Occipital lobe (tissue), 2 donors: ENCODE results near the gene NEURL1. TPM values are rescaled to one million over a fixed set of nuclear protein-coding genes. Genes with fewer than 3 reads are reported as not detected.

Experiments used
- DNase-seq: peaks from one replicate; lab custom pipeline; 2025; lab: John Stamatoyannopoulos, UW
- total RNA-seq: library from RNA; depleted of rRNA; stranded (reverse); fragments of >200 nt; gene quantifications from one replicate; pipeline ENCODE4 v1.2.3, GENCODE V29; 2014

NEURL1 gene
- total RNA-seq, 1 donor from 2014 or later: 25.1 TPM

DNA sequence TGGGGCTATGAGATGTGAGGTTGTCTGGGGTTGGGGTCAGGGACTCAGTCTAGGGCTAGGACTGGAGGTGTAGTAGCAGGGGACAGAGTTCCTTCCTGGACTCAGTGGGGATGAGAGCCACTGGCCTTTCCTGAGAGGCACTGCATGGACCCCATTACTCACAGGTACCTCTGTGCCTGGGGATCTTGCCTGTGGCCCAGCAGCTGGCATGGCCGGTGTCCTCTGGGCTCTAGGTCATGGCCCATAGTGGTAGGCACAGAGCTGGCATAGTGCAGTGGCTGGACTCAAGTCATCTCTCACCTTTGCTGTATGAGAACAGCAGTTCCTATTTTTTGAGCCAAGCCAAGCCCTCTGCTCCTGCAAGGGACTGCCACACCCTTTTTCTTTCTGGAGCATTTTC lies 51.9 kb downstream of the NEURL1 start:
- no peak for DNase-seq

DNA sequence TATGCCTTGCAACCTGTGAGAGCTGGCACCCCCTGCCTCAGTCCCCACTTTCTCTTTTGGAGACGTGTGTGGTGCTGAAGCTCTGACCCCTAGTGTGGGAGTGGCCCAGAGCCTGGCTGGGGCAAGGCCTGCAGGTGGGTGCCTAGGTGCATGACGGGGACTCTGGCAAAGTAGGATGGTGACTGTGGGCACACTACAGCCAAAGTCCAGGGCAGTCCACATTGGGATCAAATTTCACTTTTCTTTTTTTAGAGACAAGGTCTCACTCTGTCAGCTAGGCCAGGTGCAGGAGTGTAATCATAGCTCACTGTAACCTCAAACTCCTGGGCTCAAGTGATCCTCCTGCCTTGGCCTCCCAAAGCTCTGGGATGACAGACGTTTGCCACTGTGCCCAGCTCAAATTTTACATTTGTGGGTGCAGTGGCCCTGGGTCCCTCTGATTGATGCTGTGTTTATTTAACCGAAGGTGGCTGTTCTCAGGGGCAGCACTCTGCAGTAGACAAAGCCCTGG lies 52.3 kb downstream of the NEURL1 start:
- no peak for DNase-seq

DNA sequence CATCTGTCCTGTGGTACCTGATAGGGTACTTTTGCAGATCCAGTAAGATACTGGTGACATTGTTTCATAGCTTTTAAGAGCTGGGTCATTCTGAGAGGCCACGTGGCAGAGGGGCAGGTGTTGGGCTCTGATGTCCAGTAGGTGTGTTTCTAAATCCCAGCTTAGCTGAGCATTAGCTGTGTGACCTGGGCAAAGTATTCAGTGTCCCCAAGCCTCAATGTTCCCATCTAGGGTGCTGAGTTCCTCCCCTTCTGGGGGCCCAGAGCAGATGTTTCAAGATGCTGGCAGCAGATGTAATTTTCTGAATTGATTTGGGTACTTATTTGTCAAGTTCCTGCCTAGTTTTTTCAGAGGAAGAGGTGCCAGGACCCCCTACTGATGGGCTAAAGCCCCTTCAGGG lies 52.9 kb downstream of the NEURL1 start:
- DNase-seq: no peak

DNA sequence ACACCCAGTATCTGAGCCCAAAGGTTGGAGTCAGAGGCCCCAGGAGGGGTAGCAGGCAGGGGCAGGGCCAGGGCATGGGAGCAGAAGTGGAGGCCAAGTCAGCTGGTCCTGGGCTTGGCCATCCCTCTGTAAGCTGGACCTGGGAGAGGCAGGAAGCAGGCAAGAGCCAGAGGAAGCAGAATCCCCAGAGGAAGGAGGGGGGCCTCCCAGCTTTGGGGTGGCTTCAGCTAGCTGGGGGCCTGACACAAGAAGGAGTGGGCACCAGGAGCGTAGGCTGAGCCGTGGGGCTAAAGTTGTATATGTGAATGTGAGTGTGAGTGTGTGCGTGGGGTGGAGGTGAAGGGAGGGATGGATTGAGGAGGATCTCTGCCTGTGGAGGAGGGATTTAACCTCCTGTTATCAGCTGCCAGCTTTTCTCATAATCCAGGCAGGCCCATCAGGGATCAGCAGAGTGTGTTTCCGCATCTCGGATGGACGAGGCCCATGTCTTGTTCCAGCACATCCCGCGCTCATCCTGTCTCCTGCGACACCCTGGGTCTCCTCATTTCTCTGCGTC lies 54.0 kb downstream of the NEURL1 start:
- DNase-seq: no peak

DNA sequence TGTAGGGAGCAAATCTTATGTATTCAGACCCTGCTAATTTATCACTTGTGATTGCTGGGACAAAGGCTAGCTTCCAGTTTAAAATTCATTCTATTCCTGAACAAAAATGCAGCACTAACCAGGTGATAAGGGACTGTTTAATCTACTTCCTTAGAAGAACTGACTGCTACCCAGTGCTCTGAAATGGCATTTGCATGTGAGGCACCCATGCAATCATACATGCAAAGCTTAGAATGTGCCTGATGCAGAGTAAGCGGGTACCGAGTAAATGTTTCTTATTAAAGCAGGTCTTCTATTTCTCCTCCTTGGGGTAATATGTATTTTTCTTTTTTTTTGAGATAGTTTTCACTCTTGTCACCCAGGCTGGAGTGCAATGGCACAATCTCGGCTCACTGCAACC lies 54.5 kb downstream of the NEURL1 start:
- DNase-seq: no peak

DNA sequence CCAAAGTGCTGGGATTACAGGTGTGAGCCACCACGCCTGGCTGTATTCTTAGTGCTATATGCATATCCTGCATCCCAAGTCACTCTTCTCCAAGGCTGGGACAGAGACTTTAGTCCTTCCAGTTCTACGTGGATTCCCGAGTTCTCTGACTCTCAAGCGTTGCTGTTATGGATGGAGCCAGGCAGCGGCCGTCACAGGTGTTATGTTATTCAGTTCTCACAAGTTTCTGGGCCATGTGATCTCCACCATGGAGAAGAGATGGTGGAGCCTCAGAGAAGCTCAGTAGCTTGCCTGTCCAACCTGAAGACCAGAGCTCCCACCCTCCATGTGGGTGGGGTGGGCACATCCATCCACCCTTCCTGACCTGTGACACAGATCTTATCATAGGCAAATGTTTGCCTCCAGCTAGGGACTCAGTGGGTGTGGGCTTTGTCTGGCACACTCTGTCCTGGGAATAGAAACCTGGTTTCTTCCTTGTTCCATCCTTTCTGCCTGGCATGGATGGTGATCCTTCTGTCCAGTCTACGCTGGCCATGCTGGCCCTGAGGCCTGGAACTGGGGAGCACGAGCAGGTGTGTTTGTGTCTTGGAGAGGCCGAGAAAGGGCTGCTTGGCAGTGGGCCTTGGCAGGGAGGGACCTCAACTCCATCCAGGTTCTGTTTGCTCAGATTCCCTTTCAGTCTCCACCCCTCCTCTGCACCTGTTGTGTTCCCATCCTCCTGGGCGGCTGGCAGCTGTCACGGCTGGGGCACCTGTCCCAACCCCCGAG lies 55.3 kb downstream of the NEURL1 start:
- no peak for DNase-seq

DNA sequence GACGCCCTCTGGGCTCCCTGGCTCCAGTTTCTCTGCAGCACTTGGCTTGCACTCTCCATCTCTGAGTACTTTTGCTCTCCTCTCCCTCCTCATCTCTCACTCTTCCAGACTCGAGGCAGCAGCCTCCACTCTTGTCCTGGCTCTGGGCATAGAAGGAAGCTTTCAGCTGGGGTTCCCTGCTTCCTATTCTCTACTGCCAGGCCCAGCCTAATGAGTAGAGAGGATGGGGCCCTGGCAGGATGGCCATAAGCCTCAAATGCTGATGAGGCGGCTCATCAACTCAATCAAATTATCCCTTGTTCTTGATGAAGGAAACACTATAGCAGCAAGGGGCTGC lies 55.8 kb downstream of the NEURL1 start:
- DNase-seq: no peak

DNA sequence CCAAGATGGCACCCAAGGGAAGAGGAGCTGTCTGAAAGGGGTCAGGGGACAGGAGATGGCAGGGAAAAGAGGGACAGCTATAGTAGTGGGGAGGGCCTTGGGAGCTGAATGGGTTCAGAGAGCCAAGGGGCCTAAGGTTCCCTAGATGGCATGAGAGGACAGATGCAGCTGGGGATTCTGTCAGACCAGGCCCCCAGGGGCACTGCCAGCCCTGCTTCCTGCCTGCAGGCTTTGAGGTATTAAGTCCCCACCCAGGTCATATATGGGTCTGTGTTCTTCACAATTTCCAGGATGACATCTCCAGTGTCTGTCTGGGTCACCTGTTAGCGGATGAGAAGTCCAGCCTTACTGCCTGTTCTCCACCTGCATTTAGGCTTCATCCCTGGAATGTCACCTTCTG lies 56.7 kb downstream of the NEURL1 start:
- DNase-seq: no peak

DNA sequence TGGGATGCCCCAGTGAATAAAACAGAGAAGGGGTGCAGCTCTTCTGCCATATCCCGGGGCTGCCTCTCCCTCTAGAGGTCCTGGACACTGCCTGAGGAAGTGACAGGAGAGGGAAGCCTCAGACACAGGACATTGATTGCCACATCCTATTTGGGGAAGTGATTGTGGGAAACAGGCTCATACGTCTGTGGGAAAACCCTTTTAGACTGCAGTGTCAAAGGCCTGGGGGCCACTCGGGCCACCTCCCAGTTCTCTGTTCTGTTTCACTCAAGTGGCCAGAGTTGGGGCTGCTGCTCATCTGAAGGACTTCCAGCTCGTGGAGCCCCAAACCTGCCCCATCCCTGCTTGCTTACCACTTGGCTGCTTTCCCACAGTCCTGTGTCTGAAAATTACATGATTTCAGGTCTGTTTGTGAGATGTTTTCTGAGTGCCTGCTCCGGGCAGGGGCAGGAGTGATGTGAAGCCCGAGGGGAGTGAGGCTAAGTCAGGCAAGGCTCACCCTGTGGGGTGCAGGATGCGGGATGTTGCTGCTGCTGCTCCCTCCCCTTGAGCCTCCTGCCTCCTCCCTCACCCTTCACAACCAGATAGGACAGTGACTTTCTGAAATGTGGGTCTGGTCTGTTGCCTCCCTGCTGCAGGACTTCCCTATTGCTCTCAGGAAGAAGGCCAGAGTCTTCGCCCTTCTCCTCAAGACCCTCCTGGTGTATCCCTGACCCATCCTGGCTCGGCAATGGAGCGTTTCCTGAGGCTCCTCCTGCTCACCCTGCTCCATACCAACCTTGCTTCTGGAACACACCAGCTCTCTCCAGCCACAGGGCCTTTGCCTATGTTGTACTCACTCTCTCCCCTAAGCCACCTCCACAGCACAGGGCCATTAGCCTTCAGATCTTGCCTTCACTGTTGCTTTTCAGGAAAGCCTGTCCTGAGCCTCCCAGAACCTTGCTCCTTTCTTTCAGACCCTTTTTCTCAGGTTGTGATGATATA lies 58.4 kb downstream of the NEURL1 start:
- DNase-seq: no peak

DNA sequence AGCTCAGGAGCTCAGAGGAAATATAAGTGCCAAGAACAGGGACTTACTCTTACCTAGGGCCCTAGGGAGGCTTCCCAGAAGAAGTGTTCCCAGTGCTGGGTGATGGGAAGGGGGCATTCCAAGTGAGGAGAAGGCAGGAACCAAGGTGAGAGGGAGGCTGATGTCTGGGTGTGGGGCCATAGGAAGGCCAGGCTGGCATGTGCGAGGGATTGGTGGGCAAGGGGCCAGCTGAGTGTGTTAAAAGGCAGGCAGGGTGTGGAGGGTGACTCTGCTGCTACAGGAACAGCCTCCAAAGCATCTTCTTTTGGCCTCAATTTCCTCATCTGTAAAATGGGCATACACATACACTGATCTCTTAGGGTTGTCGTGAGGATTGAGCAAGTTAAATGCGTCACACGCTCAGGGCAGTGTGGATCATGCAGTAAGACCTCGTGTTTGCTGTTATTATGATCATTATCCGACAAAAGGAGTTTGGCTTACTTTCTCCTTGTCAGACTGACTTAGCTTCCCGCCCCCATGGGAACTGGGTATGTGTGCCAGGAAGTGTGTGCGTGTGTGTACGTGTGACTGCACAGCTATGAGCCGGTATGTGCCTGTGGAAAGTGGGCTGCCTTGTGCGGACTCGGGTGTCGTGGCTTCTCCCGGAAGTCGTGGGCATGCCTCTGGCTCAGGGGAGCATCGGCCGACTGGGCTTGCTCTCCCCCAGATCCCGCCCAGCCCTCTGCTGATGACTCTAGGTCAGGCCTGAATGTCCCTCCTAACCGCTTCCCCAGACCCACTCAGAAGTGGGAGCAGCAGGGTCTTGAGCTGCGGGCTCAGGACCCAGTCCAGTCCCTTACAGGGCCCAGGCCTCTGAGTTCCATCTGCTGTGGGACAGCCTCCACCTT lies 59.6 kb downstream of the NEURL1 start:
- DNase-seq: no peak

DNA sequence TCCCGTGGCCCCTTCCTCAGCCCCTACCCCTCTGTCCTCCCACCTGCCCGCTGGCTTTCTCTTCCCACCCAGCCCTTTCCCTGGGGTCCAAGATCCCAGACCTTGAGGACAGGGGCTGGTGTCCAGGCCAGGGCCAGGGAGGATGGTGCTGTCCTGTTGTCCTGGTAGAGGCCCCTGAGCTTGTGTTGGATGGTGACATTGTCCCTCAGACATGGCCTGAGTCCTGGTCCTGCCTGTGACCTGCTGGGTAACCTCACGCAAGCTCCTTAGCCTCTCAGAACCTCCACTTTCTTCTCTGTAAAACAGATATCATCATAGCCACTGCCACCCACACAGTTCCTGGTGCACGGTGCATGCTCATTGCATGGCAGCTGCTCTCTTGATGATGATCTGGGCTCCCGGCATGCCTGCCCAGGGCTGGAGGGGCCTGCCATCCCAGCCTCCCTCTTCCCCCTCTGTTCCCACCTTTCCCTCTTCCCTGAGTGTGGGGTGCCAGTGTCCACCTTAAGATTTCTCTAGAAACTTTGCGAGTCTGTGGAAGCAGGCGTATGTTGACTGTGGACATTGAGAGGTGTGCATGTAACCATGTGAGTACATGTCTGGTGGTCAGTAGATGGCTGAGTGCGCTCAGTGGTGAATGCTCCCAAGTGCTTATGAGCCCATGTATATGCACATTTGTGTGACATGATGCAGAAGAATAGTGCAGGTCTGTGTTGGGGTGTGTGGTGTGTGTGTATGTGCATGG lies 60.4 kb downstream of the NEURL1 start:
- no peak for DNase-seq

DNA sequence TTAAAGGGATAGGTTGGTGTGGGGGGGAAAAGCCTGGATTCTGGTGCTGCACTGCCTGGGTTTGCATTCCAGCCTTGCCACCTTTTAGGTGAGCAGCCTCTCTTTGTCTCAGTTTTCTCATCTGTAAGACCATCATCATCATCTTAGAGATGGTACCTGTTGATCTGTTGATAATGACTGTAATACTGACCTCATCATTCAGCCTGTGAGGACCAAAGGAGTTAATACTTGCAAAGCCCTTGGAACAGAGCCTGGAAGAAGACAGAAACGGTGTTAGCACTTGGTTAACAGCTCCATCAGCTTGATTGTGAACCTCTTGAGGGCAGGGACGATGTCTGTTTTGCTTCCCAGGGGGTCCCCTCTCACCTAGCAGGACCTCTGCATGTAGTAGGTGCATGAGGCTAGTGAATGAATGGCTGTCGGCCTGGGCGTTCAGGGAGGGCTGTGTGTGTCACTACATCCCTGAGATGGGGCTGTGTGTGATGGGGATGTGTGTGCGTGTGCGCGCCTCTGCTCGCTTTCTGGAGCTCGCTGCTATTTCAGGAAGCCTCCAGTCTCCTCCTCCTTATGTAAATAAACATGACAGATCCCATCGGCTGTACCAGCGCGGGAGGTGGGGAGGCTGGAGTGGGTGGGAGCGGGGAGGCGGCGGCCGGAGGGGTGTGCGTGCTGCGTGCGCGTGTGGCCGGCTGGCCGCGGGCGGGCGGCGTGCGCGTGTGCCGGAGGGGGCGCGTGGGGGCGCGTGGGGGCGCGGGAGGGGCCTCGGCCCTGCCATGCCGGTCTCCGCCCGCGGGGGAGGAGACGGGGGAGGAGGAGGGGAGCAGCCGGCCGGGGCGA lies 61.2 kb downstream of the NEURL1 start:
- DNase-seq: peak; percentile 72

DNA sequence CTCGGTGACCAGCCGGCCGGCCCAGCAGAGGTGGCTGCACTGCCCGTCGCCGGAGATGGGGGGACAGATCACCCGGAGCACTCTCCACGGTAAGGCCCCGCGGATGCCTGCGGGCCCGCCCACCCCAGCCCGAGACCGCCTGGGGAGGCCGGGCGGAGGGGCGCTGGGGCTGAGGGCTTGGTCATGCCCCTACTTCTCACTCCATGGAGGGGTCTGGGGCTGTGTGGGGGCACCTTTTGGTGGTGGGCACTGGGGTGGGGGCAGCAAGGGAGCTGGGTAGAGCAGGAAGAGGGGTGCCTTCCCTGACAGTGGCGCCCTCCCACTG lies 61.8 kb downstream of the NEURL1 start:
- DNase-seq: no peak

DNA sequence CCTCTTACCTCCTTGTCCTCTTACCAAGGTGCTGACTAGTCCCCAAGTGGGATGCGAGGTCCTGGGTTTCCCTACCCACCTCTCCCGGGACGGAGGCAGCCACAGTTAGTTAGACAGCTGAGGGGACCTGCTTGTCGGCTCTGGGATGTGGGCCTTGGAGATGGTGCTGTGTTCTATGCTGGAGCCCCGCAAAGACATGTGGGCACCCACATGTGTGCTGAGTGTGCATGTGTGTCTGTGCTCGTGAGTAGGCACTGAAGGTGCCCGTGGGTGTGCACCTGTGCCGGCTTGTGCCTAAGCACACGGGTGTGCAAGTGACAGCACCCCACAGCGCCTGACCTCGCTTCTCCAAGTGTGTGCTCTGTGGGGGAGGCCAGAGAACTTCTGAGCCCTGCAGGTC lies 62.2 kb downstream of the NEURL1 start:
- DNase-seq: no peak

DNA sequence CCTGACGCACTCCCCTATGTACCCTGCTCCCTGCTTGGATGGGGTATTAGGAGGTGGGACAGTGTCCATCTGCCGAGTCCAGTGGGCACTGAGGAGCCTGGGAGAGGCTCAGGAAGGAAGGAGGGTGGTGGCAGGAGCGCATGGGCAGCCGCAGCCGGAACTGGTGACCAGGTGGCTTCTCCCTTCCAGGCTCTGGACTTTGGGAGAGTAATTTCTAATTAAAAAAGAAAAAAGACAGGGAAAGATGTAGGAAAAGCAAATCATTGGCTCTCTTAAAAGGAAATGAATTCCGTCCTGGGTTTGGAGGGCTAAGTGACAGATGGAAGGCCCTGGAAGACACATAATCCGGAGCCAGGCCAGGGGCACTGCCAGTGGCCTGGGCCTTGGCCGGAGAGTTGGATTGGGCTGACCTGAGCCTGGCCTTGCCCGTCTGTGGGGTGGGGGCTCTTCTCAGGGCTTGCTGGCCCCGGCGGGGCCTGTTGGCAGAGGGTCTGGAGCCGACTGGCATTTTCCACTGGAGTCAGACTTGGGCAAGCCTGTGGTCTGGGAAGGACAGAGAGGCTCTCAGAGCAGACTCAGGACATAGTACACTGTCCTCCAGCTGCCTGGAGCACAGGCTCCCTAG lies 63.0 kb downstream of the NEURL1 start:
- no peak for DNase-seq

DNA sequence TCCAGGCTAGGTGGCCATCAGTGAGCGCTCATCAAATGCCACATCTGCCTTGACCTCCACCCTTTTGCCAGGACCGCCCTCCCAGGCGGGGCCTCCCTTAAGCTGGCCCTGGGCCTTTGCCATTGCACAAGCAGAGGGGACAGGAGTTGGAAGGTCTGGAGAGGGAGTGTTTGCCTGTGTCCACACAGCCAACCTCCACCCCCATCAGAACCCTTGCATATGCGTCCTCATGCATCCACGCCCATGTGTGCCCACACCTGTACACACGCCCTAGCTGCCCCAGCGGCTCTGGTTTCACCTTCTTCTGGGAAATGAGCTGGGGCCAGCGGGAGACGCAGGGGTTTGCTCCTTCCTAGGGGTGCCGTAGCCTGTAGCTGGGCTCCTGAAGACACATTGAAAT lies 64.0 kb downstream of the NEURL1 start:
- DNase-seq: no peak

DNA sequence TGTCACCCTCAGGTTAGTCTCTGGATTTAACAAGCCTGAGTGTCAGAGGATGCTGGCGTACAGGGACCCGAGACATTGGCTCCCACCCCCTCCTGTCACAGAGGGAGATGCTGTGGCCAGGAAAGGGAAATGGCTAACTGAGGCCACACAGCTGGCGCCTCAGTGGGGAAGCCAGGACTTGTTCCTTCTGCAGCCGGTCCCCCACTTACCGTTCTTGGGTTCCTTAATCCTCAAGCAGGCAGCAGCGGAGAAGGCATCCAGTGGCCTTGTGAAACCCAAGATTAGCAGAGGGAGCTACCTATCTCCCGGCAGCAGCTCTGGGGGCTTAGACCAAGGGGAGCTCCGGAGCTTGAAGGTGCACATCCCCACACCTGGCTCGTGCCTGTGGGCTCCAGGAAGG lies 65.4 kb downstream of the NEURL1 start:
- no peak for DNase-seq

DNA sequence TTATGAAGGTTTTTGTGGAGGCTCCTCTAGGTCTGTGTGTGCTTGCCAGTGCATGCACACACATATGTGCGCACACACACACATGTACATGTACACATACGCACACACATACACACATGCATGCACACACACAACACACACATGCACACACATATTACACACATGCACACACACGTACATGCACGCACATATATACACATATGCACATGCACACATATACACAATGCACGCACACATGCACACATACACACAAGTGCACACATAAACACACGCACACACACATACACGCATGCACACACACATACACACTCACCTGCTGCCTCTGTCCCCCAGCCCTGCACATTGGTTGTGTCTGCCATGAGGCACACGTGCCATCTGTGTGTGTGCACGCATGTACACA lies 66.3 kb downstream of the NEURL1 start:
- no peak for DNase-seq

DNA sequence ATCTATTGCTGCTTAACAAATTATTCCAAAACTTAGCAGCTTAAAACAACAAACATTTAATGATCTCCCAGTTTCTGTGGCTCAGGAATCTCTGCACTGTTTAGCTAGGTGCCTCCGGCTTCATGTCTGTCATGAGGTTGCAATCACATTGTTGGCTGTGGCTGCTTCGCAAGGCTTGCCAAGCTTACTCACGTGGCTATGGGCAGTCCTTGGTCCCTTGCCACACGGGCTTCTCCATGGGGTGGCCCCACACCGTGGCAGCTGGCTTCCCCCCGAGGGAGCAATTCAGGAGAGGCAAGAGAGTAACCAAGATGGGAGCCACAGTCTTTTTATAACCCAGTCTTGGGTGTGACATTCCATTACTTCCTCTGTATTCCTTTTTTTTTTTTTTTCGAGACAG lies 67.4 kb downstream of the NEURL1 start:
- DNase-seq: no peak
